MCF 10A (cell line): ENCODE results near the gene SYDE2. TPM values are rescaled to one million over a fixed set of nuclear protein-coding genes. Genes with fewer than 3 reads are reported as not detected.

ENCODE experiments used
- BruUV-seq: library from RNA; stranded (reverse); fragments of 400-500 nt; replicated peaks from 2 replicates; lab custom pipeline; 2021; lab: Mats Ljungman, UMichigan
- CTCF ChIA-PET: fragments of 300-600 bp; sonication (Branson Sonifier 250); formaldehyde crosslinking; extraction: SDS; loops from one replicate; lab custom pipeline; 2021; ENCODE audit warnings: antibody characterized with exemption, inconsistent platforms; lab: Yijun Ruan, JAX
- POLR2A ChIA-PET: fragments of 300-600, 350-650 bp; sonication (Branson Sonifier 250); formaldehyde crosslinking; extraction: SDS; loops from one replicate; lab custom pipeline; 2020; ENCODE audit warnings: antibody characterized with exemption, inconsistent platforms; lab: Yijun Ruan, JAX
- DNase-seq: peaks from one replicate; pipeline ENCODE4 v3.0.0-alpha.2; 2018; ENCODE audit not compliant: unreplicated experiment
- H3K27ac Mint-ChIP-seq: one replicate; pipeline ENCODE4 v1.8.0; 2022; ENCODE audit warnings: mild to moderate bottlenecking, low read depth, mixed read lengths; ENCODE audit not compliant: unreplicated experiment
- H3K27me3 Mint-ChIP-seq: one replicate; pipeline ENCODE4 v1.8.0; 2022; ENCODE audit warnings: mixed read lengths; ENCODE audit not compliant: insufficient read depth, unreplicated experiment
- H3K36me3 Mint-ChIP-seq: one replicate; pipeline ENCODE4 v1.8.0; 2022; ENCODE audit warnings: mild to moderate bottlenecking, moderate library complexity, mixed read lengths; ENCODE audit not compliant: insufficient read depth, unreplicated experiment
- H3K4me1 Mint-ChIP-seq: one replicate; pipeline ENCODE4 v1.8.0; 2022; ENCODE audit warnings: mixed read lengths; ENCODE audit not compliant: insufficient read depth, unreplicated experiment
- H3K4me3 Mint-ChIP-seq: one replicate; pipeline ENCODE4 v1.8.0; 2022; ENCODE audit warnings: mild to moderate bottlenecking, moderate library complexity, mixed read lengths; ENCODE audit not compliant: unreplicated experiment
- H3K9me3 Mint-ChIP-seq: one replicate; pipeline ENCODE4 v1.8.0; 2022; ENCODE audit warnings: mixed read lengths; ENCODE audit not compliant: unreplicated experiment
- CTCF ChIP-seq: fragments of 200-600 bp; IDR thresholded peaks from one replicate; pipeline ENCODE4 v1.8.0; 2022; ENCODE audit warnings: antibody characterized with exemption, mild to moderate bottlenecking; ENCODE audit not compliant: unreplicated experiment
- intact Hi-C: fragments of 100-400 bp; cut with micrococcal nuclease; formaldehyde crosslinking; loops from 2 replicates; pipeline ENCODE4 v1.14.1; 2022
- microRNA-seq: library from miRNA; unstranded; fragments of <30 nt; microRNA quantifications from one replicate; pipeline ENCODE4 v1.2.0, GENCODE V29; 2022
- total RNA-seq: library from RNA; stranded (reverse); gene quantifications from 2 replicates; pipeline ENCODE4 v1.2.3, GENCODE V29; 2022

SYDE2 gene
- total RNA-seq, 1 experiment from 2014 or later = 5.9 TPM

- no peaks in the 10 kb centered on the region for H3K9me3 Mint-ChIP-seq
- intact Hi-C loops = no loop called here
- no peaks in the 10 kb centered on the region for H3K27me3 Mint-ChIP-seq
- no peak for TF ChIP-seq CTCF
- H3K27ac Mint-ChIP-seq = no peak overlapping the region
- H3K4me1 Mint-ChIP-seq = no peaks in the 10 kb centered on the region
- no TSS peak for BruUV-seq
- DNase-seq = no peak
- H3K36me3 Mint-ChIP-seq = no peaks in the 10 kb centered on the region
- ChIA-PET POLR2A (interaction anchor here (1.1 kb wide), 1 partner anchor 18 kb away, joined by 3 read pairs; no protein-coding TSS in a partner anchor), CTCF (interaction anchor here (1.7 kb wide), 1 partner anchor 139 kb away, joined by 6 read pairs; no protein-coding TSS in a partner anchor)
- H3K4me3 Mint-ChIP-seq = no peak overlapping the region
These were observed 84.9 kb downstream of the SYDE2 start for GRCh38 chr1:85115933-85116332.

DNA sequence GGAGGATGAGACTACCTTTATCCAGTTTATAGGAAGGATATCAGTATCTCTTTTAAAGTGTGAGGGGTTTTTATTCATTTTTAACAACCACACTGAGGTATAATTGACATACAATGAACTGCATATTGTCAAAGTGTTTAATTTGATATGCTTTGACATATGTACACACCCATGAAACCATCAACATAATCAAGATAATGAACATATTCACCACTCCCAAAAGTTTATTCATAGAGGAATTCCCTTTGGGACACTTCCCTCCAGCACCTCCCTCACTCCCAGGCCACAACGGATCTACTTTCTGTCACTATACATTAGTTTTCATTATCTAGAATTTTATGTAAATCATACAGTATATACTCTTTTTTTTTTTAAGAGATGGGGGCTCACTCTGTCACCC lies 89.1 kb downstream of the SYDE2 start:
- H3K36me3 Mint-ChIP-seq = no peaks in the 10 kb centered on the region
- BruUV-seq = no TSS peak
- H3K9me3 Mint-ChIP-seq = no peaks in the 10 kb centered on the region
- DNase-seq = no peak
- TF ChIP-seq CTCF = no peak
- no peak overlapping the region for H3K4me3 Mint-ChIP-seq
- no peaks in the 10 kb centered on the region for H3K27me3 Mint-ChIP-seq
- no peak overlapping the region for H3K27ac Mint-ChIP-seq
- no peaks in the 10 kb centered on the region for H3K4me1 Mint-ChIP-seq
- intact Hi-C loops = no loop called here
- ChIA-PET POLR2A (interaction anchor here (4.3 kb wide), 1 partner anchor 147 kb away, joined by 20 read pairs; the partner anchor contains the start of gene C1orf52), CTCF (interaction anchor here (0.7 to 6.4 kb wide), 2 partner anchors 43 to 141 kb away, joined by 4 to 113 read pairs; no protein-coding TSS in a partner anchor)

- Mint-ChIP-seq H3K9me3 (no peaks in the 10 kb centered on the region), H3K4me3 (no peak overlapping the region), H3K4me1 (no peaks in the 10 kb centered on the region)
These were observed 91.3 kb downstream of the SYDE2 start for GRCh38 chr1:85109475-85109874.

More at GRCh38 chr1:85109475-85109874, 91.3 kb downstream of the SYDE2 start:
- peak; percentile 65 for DNase-seq
- intact Hi-C loops = loop anchor here (1.0 to 2.0 kb wide), 3 partner anchors 131 to 165 kb away; no protein-coding TSS in a partner anchor
- H3K27ac Mint-ChIP-seq = no peak overlapping the region
- no peaks in the 10 kb centered on the region for H3K27me3 Mint-ChIP-seq
- ChIA-PET POLR2A (interaction anchor here (0.6 to 4.3 kb wide), 9 partner anchors 19 to 604 kb away, joined by 3 to 20 read pairs (median 4); partner anchors contain the start of genes C1orf52 and SPATA1), CTCF (interaction anchor here (0.6 to 6.4 kb wide), 38 partner anchors 13 to 291 kb away, joined by 3 to 113 read pairs (median 4); partner anchors contain the start of gene C1orf52)
- H3K36me3 Mint-ChIP-seq = no peaks in the 10 kb centered on the region
- no TSS peak for BruUV-seq
- TF ChIP-seq CTCF = peak; percentile 93

Small RNA genes lying within 50 kb of the gene (microRNA-seq; reads per million reads assigned to microRNA genes)
- 3.0 reads per million, percentile 22 among the genes with 10 or more reads in this experiment for gene MIR4423

Other genes starting within 250 kb of the SYDE2 start
- gene MCOLN2, start 203.9 kb downstream of the SYDE2 start, total RNA-seq = 3.0 and 3.1 TPM in 2 replicates
- 0.70 and 1.3 TPM in 2 replicates for gene MCOLN3, start 152.5 kb downstream of the SYDE2 start, total RNA-seq
- gene C1orf52, start 58.6 kb upstream of the SYDE2 start, total RNA-seq = 29.6 and 31.7 TPM in 2 replicates
- 43.9 and 55.8 TPM in 2 replicates for gene BCL10, start 75.6 kb upstream of the SYDE2 start, total RNA-seq